NCI-H2196 (cell line): ENCODE measurements around the gene SUFU.

ENCODE experiments used
- DNase-seq: peaks from one replicate; lab custom pipeline; 2025; ENCODE audit not compliant: unreplicated experiment; lab: John Stamatoyannopoulos, UW

The SUFU gene

DNA sequence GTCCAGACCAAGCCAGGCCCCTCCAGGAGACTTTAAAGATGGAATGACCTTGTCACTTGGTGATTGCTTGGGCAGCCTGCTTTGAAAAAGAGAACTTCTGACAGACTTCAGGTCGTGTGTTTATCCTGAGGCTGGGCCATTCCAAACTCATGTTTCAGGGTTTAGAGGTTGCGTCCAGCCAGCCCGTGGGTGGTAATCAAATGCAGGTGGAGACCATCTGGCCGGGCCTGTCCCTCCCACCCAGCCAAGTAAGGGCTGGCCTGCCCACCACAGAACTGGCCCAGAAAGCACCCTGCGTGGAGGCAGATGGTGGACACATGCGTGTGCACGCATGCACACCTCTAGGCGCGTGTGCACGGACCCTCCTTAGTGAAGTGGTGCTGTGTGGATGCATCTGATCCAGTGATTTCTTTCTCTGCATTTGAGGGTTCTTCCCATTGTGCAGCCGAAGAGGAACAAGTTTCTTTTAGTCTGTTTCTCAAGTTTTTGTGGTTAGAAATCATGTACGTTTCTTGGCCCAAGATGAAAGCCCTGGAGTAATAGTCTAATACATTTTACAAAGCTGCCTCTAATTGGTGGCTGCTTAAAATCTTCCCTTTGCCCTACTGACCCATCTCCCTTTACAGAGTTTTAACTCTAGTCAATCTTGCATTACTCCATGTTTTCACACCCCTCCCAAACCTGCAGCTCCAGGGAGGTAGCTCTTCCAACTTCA, 43.0 kb downstream of the SUFU start:
- DNase-seq, result no peak

DNA sequence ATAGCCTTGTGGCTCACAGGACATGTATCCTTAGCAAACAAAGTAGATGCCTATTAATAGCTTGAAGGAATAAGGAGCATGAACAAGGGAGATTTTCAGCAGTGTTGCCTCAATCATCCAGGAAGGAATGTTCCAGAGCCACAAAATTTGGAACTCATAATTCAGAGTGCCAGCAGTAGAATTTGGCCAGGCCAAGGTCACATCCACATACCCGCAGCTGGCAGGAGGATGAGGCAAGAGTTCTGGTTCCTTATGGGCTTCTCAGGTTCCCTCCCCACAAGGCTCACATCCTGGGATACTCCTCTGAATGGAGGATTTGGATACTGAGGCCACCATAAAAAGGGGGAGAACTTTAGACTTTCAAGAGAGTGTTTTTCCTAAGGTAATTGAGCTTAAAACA, 45.8 kb downstream of the SUFU start:
- no peak for DNase-seq

DNA sequence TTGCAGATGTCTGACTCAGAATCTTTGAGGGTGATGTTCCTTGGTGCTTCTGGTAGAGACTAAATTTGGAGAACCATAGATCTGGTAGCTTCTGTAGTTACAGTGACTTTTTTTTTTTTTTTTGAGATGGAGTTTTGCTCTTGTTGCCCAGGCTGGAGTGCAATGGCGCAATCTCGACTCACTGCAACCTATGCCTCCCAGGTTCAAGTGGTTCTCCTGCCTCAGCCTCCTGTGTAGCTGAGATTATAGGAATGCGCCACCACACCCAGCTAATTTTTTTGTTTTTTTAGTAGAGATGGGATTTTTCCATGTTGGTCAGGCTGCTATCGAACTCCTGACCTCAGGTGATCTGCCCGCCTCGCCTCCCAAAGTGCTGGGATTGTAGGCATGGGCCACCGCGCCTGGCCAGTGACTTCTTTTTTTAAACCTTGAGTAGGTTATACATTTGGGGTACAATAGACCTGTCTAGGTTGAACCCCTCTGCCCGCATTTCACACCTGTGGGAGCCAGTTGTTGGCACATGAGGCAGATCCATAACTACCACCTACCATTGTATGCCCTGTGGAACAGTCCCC, 47.0 kb downstream of the SUFU start:
- DNase-seq, result no peak

DNA sequence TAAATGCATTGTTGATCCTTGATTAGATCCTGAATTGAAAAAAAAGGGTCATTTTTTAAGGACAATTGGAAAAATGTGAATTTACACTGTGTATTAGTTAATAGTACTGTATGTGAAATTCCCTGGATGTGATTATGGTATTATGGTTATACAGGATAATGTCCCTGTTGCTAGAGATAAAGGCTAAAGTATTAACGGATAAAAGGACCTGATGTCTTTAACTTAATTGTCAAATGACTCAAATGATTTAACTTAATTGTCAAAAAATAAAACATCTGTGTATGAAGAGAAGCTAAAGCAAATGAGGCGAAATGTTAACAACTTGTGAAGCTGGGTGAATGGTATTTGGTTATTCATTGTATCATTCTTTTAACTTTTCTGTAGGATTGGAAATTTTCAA, 48.8 kb downstream of the SUFU start:
- DNase-seq, result no peak

DNA sequence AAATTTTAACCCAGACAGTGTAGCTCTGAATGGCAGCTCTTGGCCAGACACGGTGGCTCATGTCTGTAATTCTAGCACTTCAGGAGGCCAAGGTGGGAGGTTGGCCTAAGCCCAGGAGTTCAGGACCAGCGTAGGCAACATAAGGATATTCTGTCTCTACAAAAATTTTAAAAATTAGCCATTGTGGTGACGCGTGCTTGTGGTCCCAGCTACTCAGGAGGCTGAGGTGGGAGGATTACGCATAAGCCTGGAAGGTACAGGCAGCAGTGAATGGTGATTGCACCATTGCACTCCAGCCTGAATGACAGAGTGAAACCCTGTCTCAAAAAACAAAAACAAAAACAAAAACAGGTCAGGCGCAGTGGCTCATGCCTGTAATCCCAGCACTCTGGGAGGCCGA, 50.0 kb downstream of the SUFU start:
- DNase-seq, result no peak

DNA sequence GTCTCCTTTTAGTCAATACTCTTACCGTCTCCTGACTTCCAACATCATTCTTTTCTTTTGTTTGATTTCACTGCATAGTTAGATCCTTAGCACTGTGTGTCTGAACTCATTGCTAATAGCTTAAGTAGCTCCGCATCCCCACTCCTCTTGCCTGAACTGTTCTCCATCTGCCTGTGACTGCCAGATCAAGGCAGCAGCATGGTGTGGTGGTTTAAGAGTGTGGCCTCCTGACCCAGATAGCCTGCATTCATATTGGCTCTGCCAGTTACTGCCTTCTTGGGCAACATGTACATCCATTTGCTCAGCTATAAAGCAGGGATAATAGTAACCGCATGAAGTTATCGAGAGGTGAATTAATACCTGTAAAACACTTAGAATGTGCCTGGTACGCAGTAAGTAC, 50.8 kb downstream of the SUFU start:
- no peak for DNase-seq

DNA sequence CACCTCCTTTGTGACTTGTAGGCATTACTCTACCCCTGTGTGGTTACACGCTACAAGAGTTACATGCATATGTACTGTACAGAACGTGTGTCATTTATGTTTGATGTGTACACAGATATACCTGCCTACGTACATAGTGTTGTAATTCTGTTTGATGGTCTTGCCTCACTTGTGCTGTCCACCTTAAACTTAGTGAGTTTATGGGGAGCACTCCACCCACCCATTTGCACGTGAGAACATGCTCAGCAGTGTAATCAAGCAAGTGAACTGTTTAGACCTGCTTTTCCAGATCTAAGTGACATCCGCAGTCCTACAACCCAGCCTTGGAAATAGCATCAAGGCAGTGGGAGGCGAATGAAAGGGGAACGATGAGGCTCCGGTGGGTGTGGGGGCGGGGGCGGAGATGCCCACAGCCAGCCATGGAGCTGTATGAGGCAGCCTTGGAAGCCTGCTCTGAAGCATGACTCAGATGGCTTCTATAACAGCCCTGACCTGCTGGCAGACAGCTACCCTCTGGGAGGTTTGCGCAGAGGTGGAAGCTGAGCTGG, 52.1 kb downstream of the SUFU start:
- DNase-seq, result no peak

DNA sequence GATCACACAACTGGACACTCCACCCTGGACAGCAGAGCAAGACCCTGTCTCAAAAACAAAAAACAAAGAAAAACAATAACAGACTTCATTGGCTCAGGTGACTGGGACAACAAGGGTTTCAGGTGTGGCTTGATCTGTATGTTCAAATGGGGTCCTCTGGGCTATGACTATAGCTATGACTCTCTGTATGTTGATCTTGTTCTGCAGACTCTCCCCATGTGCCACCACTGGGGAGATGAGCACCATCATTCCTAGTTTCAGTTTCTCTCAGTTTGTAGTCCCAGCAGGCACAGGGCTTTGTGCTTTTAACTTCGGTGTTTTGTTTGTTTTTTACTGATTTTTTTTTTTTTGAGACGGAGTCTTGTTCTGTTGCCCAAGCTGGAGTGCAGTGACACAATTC, 53.8 kb downstream of the SUFU start:
- DNase-seq, result no peak

DNA sequence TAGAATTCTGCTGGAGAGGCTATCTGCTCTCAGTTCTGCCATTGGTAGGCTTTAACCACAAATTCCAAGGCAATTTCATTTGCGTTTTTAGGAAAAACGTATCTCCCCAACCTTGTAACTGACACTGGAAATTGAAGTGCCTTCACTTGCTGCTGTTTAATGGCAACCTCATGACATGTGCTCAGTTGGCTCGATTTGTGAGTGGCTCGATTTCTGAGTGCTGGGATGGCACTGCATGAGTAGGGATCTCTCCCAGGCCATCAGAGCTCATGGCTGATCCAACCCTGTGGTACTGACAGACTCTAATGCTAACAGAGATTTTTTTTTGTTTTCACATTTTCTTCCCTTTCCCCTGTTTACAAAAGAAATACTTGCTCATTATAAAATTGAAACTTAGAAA, 56.0 kb downstream of the SUFU start:
- no peak for DNase-seq

DNA sequence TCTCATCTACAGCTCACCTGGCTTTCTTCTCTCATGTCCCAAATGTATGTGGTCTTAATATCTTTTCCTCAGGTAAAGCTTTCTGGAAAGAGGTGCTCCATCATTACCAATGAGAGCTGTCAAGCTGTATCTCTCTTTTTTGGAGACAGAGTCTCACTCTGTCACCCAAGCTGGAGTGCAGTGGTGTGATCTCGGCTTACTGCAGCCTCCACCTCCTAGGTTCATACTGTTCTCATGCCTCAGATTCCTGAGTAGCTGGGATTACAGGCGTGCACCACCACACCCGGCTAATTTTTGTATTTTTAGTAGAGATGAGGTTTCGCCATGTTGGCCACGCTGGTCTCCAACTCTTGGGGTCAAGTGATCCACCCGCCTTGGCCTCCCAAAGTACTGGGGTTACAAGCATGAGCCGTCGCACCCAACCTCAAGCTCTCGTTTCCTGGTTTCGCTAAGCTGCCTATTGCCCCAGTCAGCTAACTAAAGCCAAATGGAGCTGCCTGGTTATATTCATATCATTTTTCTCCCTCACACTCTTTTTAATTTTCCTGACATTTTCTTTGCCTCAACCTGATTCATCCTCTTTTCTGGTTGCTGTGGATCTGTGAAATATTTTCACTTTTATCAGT, 60.5 kb downstream of the SUFU start:
- no peak for DNase-seq

DNA sequence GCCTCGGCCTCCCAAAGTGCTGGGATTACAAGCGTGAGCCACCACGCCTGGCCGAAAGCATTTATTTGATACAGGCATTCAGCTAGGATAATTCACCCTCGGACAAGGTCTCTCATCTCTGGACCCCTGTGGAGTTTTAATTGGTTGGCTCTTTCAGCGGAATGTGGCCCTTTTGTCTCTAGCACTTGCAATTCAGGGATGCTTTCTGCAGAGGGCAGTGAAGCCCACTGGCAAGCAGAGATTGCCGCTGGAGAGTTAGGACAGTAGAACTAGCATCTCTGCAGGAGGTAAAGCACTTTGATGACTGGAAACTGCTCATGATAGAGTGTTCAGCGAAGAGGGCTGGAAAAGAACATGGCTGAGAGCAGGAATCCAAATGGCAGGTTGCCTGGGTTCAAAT, 62.0 kb downstream of the SUFU start:
- DNase-seq, result no peak

DNA sequence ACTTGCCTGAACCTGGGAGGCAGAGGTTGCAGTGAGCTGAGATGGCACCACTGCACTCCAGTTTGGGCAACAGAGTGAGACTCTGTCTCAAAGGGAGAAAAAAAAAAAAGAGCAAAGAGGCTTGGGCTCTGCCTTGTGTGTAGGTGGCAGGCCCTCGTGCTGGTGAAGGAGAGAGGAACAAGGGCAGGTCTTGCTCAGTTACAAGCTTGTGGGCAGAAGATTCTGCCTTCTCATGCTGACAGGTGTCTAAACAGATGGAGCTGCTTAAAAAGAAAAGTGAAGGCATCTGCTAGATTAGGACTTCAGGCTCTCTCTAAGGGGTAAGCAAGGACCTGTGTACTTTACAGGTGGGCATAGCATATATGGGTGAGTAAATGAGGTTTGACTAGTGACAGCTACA, 75.0 kb downstream of the SUFU start:
- no peak for DNase-seq

DNA sequence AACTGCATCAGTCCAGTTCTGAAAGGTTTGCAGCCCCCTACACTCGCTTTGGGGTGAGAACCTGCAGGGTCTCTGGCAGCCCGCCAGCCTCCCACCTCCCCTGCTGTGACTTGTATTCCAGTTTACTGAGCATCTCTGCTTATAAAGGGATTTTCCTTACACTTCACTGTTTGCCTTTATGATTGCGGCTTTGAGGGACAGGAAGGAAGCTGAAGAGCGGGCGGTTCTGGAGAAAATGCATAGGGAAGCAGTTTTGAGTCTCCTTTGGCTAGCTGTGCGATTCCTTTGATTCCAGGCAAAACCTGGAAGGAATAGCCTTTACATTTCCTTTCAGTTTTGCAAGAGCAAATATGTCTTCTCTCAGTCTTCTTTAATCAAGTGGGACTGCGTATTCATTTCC, 75.6 kb downstream of the SUFU start:
- no peak for DNase-seq

DNA sequence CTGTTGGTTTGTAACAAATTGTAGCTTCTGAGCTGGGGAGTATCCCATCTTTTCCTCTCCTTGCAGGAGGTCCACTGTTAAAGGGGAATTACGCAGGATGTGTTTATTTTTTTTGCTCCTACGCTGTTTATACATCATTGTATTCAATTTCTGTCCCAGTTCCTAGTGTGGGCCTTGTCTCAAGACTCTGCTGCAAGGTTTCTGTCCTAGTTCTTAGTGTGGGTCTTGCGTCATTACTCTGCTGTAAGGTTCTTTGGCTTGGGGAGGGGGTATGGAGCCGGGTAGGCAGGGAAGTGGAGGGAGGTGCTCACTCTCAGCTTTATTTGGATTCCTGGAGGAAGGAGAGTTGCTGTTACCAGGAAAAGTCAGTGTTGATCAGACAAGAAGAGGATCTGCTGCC, 76.5 kb downstream of the SUFU start:
- DNase-seq, result no peak

DNA sequence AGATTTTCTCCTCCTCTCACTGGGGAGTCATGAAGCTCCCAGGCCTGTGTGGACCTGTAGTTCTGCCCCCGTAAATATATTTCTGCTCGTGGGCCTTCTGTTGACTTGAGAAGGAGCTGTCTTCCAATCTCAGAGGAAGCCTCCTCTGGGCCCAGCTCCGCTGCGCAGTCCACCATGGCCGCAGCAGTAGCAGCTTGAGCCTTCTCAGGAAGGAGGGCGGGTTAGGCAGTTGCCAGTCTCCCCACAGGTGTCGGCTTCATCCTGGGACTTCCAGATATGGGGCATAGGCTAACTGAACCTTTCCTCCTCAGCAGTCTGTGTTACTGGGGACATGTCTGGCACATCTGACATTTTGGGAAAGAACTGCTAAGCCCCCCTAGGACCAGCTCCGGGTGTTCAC, 77.6 kb downstream of the SUFU start:
- no peak for DNase-seq

DNA sequence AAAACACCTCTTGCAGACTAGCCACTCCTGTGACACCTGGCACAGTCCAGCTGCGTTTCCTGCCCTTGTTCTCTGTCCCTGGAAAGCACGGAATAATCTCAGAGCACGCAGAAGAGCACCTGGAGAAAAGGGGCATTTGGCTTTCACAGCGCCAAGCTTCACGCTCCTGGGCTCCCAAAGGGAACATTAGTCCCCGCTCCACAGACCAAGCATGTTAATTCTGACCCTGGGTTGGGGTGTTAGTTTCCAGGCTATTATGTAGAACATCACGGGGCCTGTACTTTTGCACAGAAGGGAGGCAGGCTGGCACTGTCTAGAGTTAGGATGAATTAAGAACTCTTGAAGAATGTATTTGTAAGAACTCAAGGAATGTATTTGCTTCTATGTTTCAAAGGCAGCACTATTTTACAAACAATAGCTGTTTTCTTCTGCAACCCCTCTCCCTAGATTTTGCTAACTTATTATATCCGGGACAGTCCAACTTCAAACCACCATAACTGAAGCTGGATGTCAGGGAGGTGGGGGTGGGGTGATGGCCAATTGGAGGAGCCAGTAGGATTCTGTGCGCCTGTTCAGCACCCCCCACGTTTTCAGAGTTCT, 78.3 kb downstream of the SUFU start:
- DNase-seq, result no peak

DNA sequence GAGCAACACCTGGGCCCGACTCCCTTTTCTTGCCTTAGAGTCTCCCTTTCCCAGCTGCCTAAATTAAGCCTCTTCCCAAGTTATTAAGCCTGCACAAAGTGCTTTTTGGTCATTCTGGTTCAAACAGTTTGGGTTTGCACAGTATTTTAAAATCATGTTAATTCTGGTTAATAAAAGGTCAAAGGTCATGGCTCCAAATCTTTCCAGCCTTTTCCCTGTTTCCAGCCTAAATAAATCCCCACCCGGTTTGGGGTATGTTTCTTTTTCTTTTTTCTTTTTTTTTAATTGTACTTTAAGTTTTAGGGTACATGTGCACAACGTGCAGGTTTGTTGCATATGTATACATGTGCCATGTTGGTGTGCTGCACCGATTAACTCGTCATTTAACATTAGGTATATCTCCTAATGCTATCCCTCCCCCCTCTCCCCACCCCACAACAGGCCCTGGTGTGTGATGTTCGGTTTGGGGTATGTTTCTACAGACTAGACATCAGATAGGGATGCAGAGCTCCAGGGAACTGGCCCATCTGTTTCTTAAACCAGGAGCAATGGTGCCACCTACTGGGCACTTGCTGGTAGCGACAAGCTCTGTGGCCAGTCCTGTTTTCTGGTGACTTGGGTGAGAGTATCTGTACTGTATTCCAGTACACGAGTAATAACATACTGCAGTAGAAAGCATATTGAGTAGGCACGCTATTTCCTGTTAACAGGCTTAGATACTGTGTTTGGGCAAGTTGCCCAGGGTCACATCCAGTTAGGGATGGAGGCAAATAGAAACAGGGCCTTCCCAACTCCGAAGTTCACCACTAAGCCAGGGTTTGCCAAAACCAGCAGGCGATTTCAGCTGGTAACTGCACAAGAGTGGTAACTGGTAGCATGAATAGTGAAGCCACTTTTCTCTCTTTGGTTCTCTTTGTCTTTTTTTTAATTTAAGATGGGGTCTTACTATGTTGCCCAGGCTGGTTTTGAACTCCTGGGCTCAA, 80.0 kb downstream of the SUFU start:
- DNase-seq, result peak; percentile 72

DNA sequence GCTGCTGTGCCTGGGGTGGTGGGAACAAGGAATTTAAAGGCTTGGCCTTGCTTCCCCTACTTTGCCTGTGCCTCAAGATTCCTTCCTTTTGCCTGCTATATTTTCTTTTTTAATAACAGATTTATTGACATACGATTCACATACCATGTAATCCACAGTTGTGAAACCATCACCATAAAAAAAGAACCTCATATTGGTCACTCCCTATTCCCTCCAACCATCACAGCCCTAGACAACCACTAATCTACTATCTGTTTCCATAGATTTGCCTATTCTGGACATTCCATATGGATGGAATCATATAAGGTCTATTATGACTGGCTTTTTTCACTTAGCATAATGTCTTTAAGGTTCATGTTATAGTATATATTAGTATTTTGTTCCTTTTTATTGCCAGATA, 81.3 kb downstream of the SUFU start:
- no peak for DNase-seq

DNA sequence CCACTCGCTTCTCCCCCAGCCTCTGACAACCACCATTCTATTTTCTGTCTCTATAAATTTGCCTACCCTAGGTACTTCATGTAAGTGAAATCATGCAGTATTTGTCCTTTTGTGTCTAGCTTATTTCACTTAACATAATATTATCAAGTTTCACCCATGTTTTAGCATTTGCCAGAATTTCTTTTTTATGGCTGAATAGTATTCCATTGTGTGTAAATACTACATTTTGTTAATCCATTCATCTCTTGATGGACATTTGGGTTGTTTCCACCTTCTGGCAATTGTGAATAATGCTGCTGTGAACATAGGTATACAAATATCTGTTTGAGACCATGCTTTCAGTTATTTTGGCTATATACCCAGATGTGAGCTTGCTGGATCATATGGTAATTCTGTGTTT, 83.1 kb downstream of the SUFU start:
- no peak for DNase-seq

DNA sequence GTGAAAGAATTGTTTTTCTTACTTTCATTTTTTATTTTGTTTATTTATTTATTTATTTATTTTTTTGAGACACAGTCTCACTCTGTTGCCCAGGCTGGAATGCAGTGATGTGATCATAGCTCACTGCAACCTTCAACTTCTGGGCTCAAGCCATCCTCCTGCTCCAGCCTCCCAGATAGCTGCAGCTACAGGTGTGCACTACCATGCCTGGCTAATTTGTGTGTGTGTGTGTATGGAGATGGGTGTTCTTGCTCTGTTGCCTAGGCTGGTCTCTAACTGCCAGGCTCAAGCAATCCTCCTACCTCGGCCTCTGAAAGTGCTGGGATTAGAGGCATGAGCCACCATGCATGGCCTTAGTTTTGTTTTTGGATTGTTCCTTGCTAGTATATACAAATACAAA, 85.1 kb downstream of the SUFU start:
- DNase-seq, result no peak
